HepG2 (cell line): Measurements from ENCODE around the gene STK38L. TPM values are rescaled to one million over a fixed set of nuclear protein-coding genes. Genes with fewer than 3 reads are reported as not detected.

Experiments used
- ATAC-seq: fragments of 200-7000 bp; cut with Tn5 transposase; 3 replicates; pipeline ENCODE4 v1.9.1; 2020; ENCODE audit warnings: mild to moderate bottlenecking, moderate library complexity
- BruUV-seq: library from RNA; stranded (reverse); fragments of 400-500 nt; replicated peaks from 2 replicates; lab custom pipeline; 2021; lab: Mats Ljungman, UMichigan
- CTCF ChIA-PET: fragments of 300-600 bp; formaldehyde crosslinking; extraction: SDS; loops from one replicate; lab custom pipeline; 2021; ENCODE audit warnings: low total read pairs, inconsistent platforms, low intra/inter-chr PET ratio; lab: Yijun Ruan, JAX
- POLR2A ChIA-PET: fragments of 350-600 bp; sonication (Branson Sonifier 250); formaldehyde crosslinking; loops from one replicate; lab custom pipeline; 2020; ENCODE audit warnings: antibody characterized with exemption, inconsistent platforms; lab: Yijun Ruan, JAX
- DNase-seq: peaks from one replicate; pipeline ENCODE4 v3.0.0-alpha.2; 2015; ENCODE audit warnings: low spot score
- FAIRE-seq: peaks from 3 replicates; lab custom pipeline; 2011; peaks lifted over from hg19 to GRCh38; lab: Jason Lieb, UNC
- H2AFZ ChIP-seq: one replicate; pipeline ENCODE4 v1.6.1; 2011; ENCODE audit warnings: low read length, inconsistent platforms
- H3K27ac ChIP-seq: fragments of 300-600 bp; 3 replicates; pipeline ENCODE4 v1.8.0; 2011; ENCODE audit warnings: mixed run types, mild to moderate bottlenecking, mixed read lengths, low read length, inconsistent platforms; ENCODE audit not compliant: insufficient read depth; ENCODE audit errors: extremely low read length
- H3K27me3 ChIP-seq, 2 experiments: fragments of 200-600 bp in 1 of 2; 2 replicates in 1 of 2; 3 replicates in 1 of 2; pipeline versions ENCODE4 v1.6.0 to v1.8.0; 2011; ENCODE audit warnings: low read length in 2 of 2, mild to moderate bottlenecking in 2 of 2, moderate library complexity in 2 of 2, inconsistent platforms in 1 of 2; ENCODE audit not compliant: insufficient read depth in 2 of 2, control insufficient read depth in 1 of 2
- H3K36me3 ChIP-seq, 2 experiments: fragments of 200-600 bp in 1 of 2; replicated peaks in 1 of 2; 2 replicates in 1 of 2; 3 replicates in 1 of 2; pipeline versions ENCODE4 v1.5.1 to v1.8.0; 2011; ENCODE audit warnings: low read length in 2 of 2, inconsistent platforms in 1 of 2; ENCODE audit not compliant: insufficient read depth in 2 of 2, control insufficient read depth in 1 of 2
- H3K4me1 ChIP-seq: 2 replicates; pipeline ENCODE4 v1.5.1; 2012; ENCODE audit warnings: low read length, inconsistent platforms; ENCODE audit not compliant: insufficient read depth
- H3K4me2 ChIP-seq: 2 replicates; pipeline ENCODE4 v1.6.0; 2011; ENCODE audit warnings: low read depth, low read length, inconsistent platforms
- H3K4me3 ChIP-seq, 3 experiments: fragments of 200-600 bp in 1 of 3; sonication (generic), shearing (Covaris generic) in 1 of 3; replicated peaks in 1 of 3; 2 replicates each; pipeline ENCODE4 v1.5.1; 2011 to 2016; ENCODE audit warnings: low read length in 3 of 3, inconsistent platforms in 2 of 3, low read depth in 2 of 3, mild to moderate bottlenecking in 2 of 3, control low read depth in 1 of 3, mixed read lengths in 1 of 3; ENCODE audit not compliant: insufficient read depth in 1 of 3
- H3K79me2 ChIP-seq: one replicate; pipeline ENCODE4 v1.6.1; 2011; ENCODE audit warnings: low read length, inconsistent platforms; ENCODE audit not compliant: insufficient read depth
- H3K9ac ChIP-seq: 2 replicates; pipeline ENCODE4 v1.6.0; 2011; ENCODE audit warnings: mild to moderate bottlenecking, low read depth, low read length, inconsistent platforms; ENCODE audit not compliant: insufficient read depth
- H3K9me3 ChIP-seq: 2 replicates; pipeline ENCODE4 v1.5.1; 2012; ENCODE audit warnings: mild to moderate bottlenecking, low read length
- H4K20me1 ChIP-seq: 2 replicates; pipeline ENCODE4 v1.6.0; 2011; ENCODE audit warnings: inconsistent platforms, mild to moderate bottlenecking, low read length, moderate library complexity; ENCODE audit not compliant: insufficient read depth
- ARNTL ChIP-seq: sonication (generic); formaldehyde crosslinking; IDR thresholded peaks from 2 replicates; pipeline ENCODE4 v1.4.0; 2020; ENCODE audit warnings: mild to moderate bottlenecking, missing genetic modification reagents
- ELK4 ChIP-seq: sonication (generic); formaldehyde crosslinking; IDR thresholded peaks from 2 replicates; pipeline ENCODE4 v1.9.0; 2021; ENCODE audit warnings: missing genetic modification reagents, borderline replicate concordance
- GABPB1 ChIP-seq: IDR thresholded peaks from 2 replicates; pipeline ENCODE4 v1.6.1; 2016; ENCODE audit warnings: mild to moderate bottlenecking, missing genetic modification reagents, moderate library complexity, missing compliant biosample characterization
- HOXA5 ChIP-seq: sonication (generic); formaldehyde crosslinking; IDR thresholded peaks from 2 replicates; pipeline ENCODE4 v1.4.0; 2020; ENCODE audit warnings: missing genetic modification reagents
- IRF1 ChIP-seq: sonication (generic); formaldehyde crosslinking; IDR thresholded peaks from 2 replicates; pipeline ENCODE4 v1.4.0; 2020; ENCODE audit warnings: low read depth, mild to moderate bottlenecking, missing genetic modification reagents
- NFE2L1 ChIP-seq: sonication (generic); formaldehyde crosslinking; IDR thresholded peaks from 2 replicates; pipeline ENCODE4 v1.4.0; 2020; ENCODE audit warnings: missing genetic modification reagents, mild to moderate bottlenecking, borderline replicate concordance
- SETDB1 ChIP-seq: sonication (generic); formaldehyde crosslinking; IDR thresholded peaks from 2 replicates; pipeline ENCODE4 v1.5.1; 2020; ENCODE audit warnings: missing genetic modification reagents, mild to moderate bottlenecking, borderline replicate concordance
- SMARCE1 ChIP-seq: fragments of 450-650 bp; IDR thresholded peaks from 2 replicates; pipeline ENCODE4 v1.6.1; 2017; ENCODE audit warnings: borderline replicate concordance
- SNAPC2 ChIP-seq: sonication (generic); formaldehyde crosslinking; IDR thresholded peaks from 2 replicates; pipeline ENCODE4 v1.8.1; 2022; ENCODE audit warnings: mild to moderate bottlenecking, missing genetic modification reagents
- ZBTB3 ChIP-seq: sonication (generic); formaldehyde crosslinking; IDR thresholded peaks from 2 replicates; pipeline ENCODE4 v1.4.0; 2020; ENCODE audit warnings: low read depth, mild to moderate bottlenecking, moderate library complexity, missing genetic modification reagents, borderline replicate concordance
- ZNF674 ChIP-seq: sonication (generic); formaldehyde crosslinking; IDR thresholded peaks from 2 replicates; pipeline ENCODE4 v1.5.0; 2020; ENCODE audit warnings: low read depth, mild to moderate bottlenecking, missing genetic modification reagents
- ZNF775 ChIP-seq: sonication (generic); formaldehyde crosslinking; IDR thresholded peaks from 2 replicates; pipeline ENCODE4 v1.4.0; 2020; ENCODE audit warnings: missing genetic modification reagents, mild to moderate bottlenecking, moderate library complexity, borderline replicate concordance
- ZXDC ChIP-seq: sonication (generic); formaldehyde crosslinking; IDR thresholded peaks from 2 replicates; pipeline ENCODE4 v1.5.0; 2020; ENCODE audit warnings: mild to moderate bottlenecking, missing genetic modification reagents
- WGBS: methylation state at CpG from one replicate; pipeline ENCODE4 v1.1.6; 2017; ENCODE audit warnings: low lambda C conversion rate; 5-methylcytosine and 5-hydroxymethylcytosine counted together
- in situ Hi-C: cut with HindIII; loops from 2 replicates; pipeline ENCODE4 v1.10.0; 2017; ENCODE audit warnings: low pct_unique_long_range_greater_than_20kb; ENCODE audit not compliant: extremely low pct_ligation_motif_present
- intact Hi-C: fragments of 100-400 bp; cut with micrococcal nuclease; formaldehyde crosslinking; loops from one replicate; pipeline ENCODE4 v1.10.0; 2022; ENCODE audit not compliant: unreplicated experiment
- polyA plus RNA-seq, 8 experiments: library from polyadenylated mRNA; depleted of rRNA in 3 of 8; stranded (reverse) in 7 of 8; unstranded in 1 of 8; fragments of >200 nt; fragmentation: Illumina TruSeq in 4 of 8; extraction: Trizol in 4 of 8; gene quantifications; 2 replicates each; pipeline versions ENCODE4 v1.2.1 to v1.2.3, GENCODE V29; 2011 to 2016; ENCODE audit warnings: low read depth in 4 of 8, missing spikeins in 1 of 8, mixed read lengths in 1 of 8; ENCODE audit not compliant: insufficient read depth in 1 of 8
- total RNA-seq, 5 experiments: library from RNA; depleted of rRNA; stranded (reverse); fragments of >200 nt; fragmentation: Illumina TruSeq; extraction: Trizol; gene quantifications; 2 replicates each; pipeline ENCODE4 v1.2.3, GENCODE V29; 2016; ENCODE audit warnings: low read depth in 1 of 5
- TF ChIP-seq, protein P1 (sequence below): sonication (generic); formaldehyde crosslinking; IDR thresholded peaks from 2 replicates; pipeline ENCODE4 v1.4.0; 2020; ENCODE audit warnings: missing genetic modification reagents

Gene STK38L
- total and polyA plus RNA-seq, 2 of the 13 experiments (the other 11 are each of a cell fraction or from before 2014, with no cell fraction given), result 6.1 to 26.4 TPM

DNA sequence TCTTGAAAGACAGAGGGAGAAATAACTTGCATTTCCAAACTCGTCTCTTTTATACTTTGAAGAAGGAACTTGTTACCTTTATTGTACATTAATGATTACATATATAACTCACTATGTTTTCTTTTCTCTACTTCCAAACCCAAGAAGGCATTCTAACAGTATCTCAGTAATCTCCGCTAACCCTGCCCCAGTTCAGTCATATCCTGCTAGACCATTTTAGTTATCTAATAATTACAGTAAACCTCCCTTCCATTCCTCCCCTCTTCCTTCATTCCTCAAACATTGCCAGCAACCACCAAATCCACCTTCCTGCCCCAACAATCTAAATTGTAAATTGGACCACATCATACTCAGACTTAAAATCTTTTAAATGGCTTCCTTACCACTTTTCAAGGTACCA, 30.6 kb downstream of the STK38L start:
- Histone ChIP-seq H3K4me2 (no peak overlapping the region), H3K79me2 (no peaks in the 10 kb centered on the region), H4K20me1 (no peaks in the 10 kb centered on the region), H3K4me3 (no peak overlapping the region), H2AFZ (no peak overlapping the region), H3K9me3 (no peaks in the 10 kb centered on the region), H3K27ac (no peak overlapping the region), H3K4me1 (peaks cover 34% of the 10 kb centered on the region), H3K36me3 (no peaks in the 10 kb centered on the region), H3K9ac (no peak overlapping the region), H3K27me3 (no peaks in the 10 kb centered on the region)
- TF ChIP-seq HOXA5 (CRISPR knock-in tag) (no peak), NFE2L1 (CRISPR knock-in tag) (no peak), SMARCE1 (no peak), ELK4 (CRISPR knock-in tag) (no peak), SETDB1 (CRISPR knock-in tag) (no peak), SNAPC2 (no peak), IRF1 (CRISPR knock-in tag) (no peak), ZNF674 (CRISPR knock-in tag) (no peak), ZBTB3 (CRISPR knock-in tag) (no peak), ARNTL (CRISPR knock-in tag) (no peak), ZXDC (CRISPR knock-in tag) (no peak), GABPB1 (CRISPR knock-in tag) (no peak), ZNF775 (no peak)
- TF ChIP-seq, protein P1, sequence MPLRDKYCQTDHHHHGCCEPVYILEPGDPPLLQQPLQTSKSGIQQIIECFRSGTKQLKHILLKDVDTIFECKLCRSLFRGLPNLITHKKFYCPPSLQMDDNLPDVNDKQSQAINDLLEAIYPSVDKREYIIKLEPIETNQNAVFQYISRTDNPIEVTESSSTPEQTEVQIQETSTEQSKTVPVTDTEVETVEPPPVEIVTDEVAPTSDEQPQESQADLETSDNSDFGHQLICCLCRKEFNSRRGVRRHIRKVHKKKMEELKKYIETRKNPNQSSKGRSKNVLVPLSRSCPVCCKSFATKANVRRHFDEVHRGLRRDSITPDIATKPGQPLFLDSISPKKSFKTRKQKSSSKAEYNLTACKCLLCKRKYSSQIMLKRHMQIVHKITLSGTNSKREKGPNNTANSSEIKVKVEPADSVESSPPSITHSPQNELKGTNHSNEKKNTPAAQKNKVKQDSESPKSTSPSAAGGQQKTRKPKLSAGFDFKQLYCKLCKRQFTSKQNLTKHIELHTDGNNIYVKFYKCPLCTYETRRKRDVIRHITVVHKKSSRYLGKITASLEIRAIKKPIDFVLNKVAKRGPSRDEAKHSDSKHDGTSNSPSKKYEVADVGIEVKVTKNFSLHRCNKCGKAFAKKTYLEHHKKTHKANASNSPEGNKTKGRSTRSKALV (CRISPR knock-in tag), result no peak
- POLR2A ChIA-PET, result no interaction called here
- no peak for FAIRE-seq
- intact Hi-C loops, result no loop called here
- DNase-seq, result no peak
- in situ Hi-C loops, result no loop called here
- ATAC-seq, result no peak
- CTCF ChIA-PET, result no interaction called here
- BruUV-seq, result no TSS peak
- 96% methylated on average over 2 of the region's 2 CpGs for WGBS
